CD4-positive, alpha-beta T cell treated with Interleukin-4 for 1 hour (primary cell): Measurements from ENCODE around the gene DRD4.

Experiments
- DNase-seq, 2 donors: peaks; one replicate each; pipeline ENCODE4 v3.0.0-alpha.2; 2020 to 2022

Gene DRD4

DNA sequence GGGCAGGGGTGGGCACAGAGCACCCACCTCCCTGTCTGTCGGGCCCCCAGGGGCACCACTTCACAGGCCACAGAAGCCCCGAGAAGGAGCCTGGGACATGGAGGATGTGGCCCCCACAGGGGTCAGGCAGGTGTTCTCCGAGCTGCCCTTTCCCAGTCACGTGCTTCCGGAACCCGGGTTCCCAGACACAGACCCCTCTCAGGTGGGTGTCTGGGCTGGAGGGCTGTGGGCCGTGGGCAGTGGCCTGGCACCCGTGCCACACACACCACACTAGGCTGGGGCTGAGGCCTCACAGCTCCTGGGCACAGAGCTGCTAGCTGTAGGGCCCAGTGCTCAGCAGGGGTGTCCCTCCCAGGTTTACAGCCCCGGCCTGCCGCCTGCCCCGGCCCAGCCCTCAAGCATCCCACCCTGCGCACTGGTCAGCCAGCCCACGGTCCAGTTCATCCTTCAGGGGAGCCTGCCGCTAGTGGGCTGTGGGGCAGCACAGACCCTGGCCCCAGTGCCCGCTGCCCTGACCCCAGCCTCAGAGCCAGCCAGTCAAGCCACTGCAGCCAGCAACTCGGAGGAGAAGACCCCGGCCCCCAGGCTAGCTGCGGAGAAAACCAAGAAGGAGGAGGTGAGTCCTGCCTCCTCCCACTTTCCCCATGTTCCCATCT is 26.8 kb upstream of the DRD4 start:
- DNase-seq, result no peak

DNA sequence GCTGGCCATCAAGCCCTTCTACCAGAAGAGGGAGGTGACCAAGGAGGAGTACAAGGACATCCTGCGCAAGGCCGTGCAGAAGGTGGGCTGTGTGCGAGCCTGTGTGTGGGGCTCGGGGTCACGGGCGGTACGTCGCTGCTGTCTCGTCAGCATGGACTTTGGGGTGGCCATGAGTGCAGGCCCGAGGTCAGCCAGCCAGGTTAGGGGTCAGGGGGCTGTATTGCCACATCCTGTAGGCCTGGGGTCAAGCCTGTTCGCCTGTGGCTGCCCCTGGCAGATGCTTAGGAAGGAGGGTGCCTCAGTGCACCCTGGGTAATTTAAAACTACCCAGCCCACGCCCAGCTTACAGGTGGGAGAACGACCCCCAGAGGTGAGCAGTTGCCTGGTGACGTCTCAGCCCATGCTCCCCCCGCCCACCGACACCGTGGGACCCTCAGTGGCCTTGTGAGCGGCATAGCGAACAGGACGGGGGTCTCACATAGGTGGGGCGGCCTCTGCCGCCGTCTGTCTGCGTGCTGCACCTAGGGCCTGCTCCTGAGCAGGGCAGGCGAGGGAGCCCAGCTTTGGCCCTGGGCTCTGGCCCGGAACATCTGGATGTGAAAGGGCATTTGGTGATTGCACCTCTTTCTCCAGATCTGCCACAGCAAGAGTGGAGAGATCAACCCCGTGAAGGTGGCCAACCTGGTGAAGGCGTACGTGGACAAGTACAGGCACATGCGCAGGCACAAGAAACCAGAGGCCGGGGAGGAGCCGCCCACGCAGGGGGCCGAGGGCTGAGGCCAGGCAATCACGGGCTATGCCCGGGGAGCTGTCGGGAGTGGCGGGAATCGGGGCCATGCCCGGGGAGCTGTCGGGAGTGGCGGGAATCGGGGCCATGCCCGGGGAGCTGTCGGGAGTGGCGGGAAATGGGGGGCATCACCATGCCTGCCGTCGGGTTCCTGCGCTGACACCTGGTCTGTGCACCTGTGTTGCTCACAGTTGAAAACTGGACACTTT is 25.8 kb upstream of the DRD4 start:
- no peak for DNase-seq

GRCh38 chr11:612201-612960 is 24.7 kb upstream of the DRD4 start:
- peak in 1 of 2 donors; percentile 30 for DNase-seq

DNA sequence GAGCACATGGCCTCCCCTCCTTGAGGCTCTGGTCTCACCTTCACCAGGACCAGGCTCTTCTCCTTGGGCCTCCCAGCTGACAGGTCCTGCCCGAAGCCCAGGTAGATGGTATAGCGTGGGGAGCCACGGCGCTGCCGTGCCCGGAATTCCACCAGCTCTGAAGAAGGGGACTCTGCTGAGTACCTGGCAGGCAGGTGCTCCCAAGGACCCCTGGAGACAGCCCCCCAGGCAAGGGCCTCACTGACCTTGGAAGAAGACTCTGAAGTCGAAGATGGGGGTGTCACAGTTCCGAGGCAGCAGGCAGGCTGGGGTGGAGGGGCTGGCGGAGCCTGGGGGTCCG is 24.1 kb upstream of the DRD4 start:
- DNase-seq, result no peak

- DNase-seq, result peak; percentile 82 to 87
Measured at GRCh38 chr11:613369-613968, 23.6 kb upstream of the DRD4 start.

- no peak for DNase-seq
Measured at GRCh38 chr11:614021-614622, 22.9 kb upstream of the DRD4 start.

DNA sequence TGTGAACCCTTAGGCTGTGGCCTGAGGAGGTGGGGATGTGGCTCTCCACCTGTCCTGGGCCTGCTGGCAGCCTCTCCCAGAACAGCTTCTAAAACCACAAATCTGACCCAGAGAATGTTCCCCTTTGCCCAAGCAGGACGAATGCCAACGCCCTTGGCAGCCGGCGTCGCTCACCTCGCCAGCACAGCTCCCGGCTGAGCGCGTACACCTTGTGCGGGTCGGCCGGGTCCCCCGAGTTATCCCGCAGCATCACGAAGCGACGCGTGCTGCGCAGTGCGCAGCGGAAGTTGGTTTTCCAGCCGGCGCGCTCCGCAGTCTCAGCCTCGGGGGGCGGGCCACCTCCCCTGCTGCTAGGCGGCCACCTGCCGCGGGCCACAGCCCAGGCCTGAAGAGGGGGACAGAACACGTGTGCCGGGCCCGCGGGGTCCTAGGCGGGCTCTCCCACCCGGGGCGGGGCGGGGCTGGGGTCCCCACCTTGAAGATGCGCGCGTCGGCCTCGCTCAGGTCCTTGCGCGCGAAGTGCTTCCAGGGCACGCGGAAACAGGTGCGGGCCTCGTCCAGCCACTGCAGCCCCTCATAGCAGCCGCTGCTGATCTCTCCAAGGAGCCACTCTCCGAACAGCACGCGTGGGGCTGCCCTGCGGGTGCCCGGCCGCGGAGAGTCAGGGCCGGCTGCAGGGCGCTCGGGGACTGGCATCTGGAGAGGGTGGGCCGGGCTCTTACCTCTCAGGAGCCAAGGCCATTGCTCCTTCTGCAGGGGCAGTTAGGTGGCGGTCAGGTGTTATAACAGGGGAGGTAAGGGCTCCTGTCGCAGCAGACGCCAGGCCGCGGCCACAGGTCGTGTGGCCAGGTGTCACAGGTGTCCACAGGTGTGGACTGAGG is 22.2 kb upstream of the DRD4 start:
- DNase-seq, result no peak

GRCh38 chr11:615504-616319 is 21.4 kb upstream of the DRD4 start, which contains the start of gene IRF7:
Gene IRF7, minus strand, starts transcription at chr11:615950. Its CDS starts 586 bp downstream, at chr11:615364.
- peak; percentile 88 to 92 for DNase-seq

- no peak for DNase-seq
Measured at GRCh38 chr11:616320-617198, 20.5 kb upstream of the DRD4 start.

- DNase-seq, result no peak
Measured at GRCh38 chr11:617199-617911, 19.7 kb upstream of the DRD4 start.

- no peak for DNase-seq
Measured at GRCh38 chr11:617912-618682, 19.0 kb upstream of the DRD4 start.

DNA sequence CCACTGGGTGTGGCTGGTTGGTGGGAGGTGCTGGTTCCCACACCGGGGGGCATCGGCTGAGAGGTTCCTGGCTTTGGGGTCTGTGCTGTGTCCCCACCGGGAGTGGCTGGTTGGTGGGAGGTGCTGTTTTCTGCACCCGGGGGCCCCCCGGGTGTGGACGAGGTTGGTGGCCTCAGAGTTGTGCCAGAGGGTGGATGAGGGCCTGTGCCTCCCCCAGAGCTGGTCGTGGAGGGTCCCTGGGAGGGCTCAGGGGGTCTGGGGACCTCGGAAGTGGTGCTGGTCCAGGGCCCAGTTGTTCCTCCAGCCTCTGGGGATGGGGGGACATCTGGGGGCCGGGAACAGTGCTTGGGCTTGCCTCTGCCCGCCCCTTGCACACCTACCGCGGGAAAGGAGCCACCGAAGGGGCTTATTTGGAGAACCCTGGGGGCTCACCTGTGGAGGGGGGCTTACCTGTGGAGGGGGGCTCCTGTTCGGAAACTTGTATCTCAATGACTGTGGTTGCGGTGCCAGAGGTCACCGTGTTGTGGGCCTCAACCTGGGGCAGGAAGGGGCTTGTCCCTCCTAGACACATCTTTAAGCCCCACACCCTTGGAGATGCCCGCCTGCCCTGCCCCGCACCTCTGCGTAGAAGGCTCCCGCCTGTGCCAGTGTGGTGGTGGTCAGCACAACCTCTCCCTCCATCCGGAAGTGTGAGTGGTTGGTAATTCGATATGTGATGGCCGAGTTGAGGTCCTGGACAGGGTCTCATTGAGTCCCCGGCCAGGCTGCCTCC is 18.0 kb upstream of the DRD4 start:
- DNase-seq, result no peak

DNA sequence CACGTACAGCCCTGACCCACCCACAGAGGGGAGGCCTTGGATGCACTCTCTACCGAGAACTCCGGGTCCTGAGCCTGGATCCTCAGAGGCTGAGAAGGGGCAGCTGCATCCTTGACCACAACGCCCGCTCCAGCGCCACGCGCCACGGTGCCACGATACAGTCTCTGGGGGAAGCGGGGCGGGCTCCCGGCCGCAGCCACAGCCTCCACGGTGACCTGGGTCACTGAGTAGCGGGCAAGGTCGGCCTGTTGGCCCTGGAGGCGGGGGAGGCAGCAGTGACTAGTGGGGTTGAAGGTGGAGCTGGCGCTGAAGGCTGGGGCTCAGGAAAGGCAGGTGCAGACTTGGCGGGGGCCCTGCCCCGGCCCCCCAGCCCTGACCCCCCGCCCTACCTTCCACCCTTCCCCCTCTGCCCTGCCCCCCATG is 17.4 kb upstream of the DRD4 start:
- no peak for DNase-seq

- no peak for DNase-seq
Measured at GRCh38 chr11:620201-620600, 16.9 kb upstream of the DRD4 start.

GRCh38 chr11:620935-621814 is 15.9 kb upstream of the DRD4 start:
- no peak for DNase-seq

DNA sequence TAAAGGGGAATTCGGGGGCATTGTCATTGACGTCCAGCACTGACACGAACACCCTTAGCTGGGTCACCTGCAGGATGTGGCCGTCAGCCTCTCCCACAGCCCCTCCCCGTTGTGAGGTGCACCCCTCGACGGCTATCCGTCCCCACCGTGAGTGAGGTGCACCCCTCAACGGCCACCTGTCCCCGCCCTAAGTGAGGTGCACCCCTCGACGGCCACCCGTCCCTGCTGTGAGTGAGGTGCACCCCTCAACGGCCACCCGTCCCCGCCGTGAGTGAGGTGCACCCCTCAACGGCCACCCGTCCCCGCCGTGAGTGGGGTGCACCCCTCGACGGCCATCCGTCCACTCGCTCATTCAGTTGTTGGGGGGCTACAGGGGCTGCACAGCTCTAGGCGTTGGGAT is 15.2 kb upstream of the DRD4 start:
- no peak for DNase-seq
